Measurements from ENCODE around the gene TTLL4. TPM values are rescaled to one million over a fixed set of nuclear protein-coding genes. Genes with fewer than 3 reads are reported as not detected.

TTLL4 gene
- total RNA-seq, 1 donor from 2014 or later = 116 TPM

- Mint-ChIP-seq H3K27ac (ENCODE audit: unreplicated experiment) (no peak overlapping the region), H3K36me3 (ENCODE audit: low read depth) (peaks cover 3% of the 10 kb centered on the region), H3K27me3 (ENCODE audit: low read depth) (peaks cover 28% of the 10 kb centered on the region), H3K4me3 (peak overlapping the region; percentile 62), H3K4me1 (peaks cover 22% of the 10 kb centered on the region), H3K9me3 (no peaks in the 10 kb centered on the region)
- TF ChIP-seq CTCF (conservative IDR thresholded peaks at IDR 0.05) = no peak
- DNase-seq (ENCODE audit: low read depth, low spot score) = no peak
These were observed 71.9 kb downstream of the TTLL4 start for GRCh38 chr2:218782528-218782844.

- no peaks in the 10 kb centered on the region for H3K9me3 Mint-ChIP-seq
- H3K36me3 Mint-ChIP-seq (ENCODE audit: low read depth) = peaks cover 2% of the 10 kb centered on the region
- peaks cover 22% of the 10 kb centered on the region for H3K4me1 Mint-ChIP-seq
- no peak overlapping the region for H3K27ac Mint-ChIP-seq (ENCODE audit: unreplicated experiment)
- peaks cover 28% of the 10 kb centered on the region for H3K27me3 Mint-ChIP-seq (ENCODE audit: low read depth)
- no peak for DNase-seq (ENCODE audit: low read depth, low spot score)
- peak overlapping the region; percentile 31 for H3K4me3 Mint-ChIP-seq
- no peak for TF ChIP-seq CTCF (conservative IDR thresholded peaks at IDR 0.05)
These were observed 73.1 kb downstream of the TTLL4 start for GRCh38 chr2:218783688-218784087.

GRCh38 chr2:218785103-218785502 is 74.5 kb downstream of the TTLL4 start:
- no peak for DNase-seq (ENCODE audit: low read depth, low spot score)
- peaks cover 17% of the 10 kb centered on the region for H3K4me1 Mint-ChIP-seq
- H3K4me3 Mint-ChIP-seq = no peak overlapping the region
- TF ChIP-seq CTCF (conservative IDR thresholded peaks at IDR 0.05) = no peak
- H3K36me3 Mint-ChIP-seq (ENCODE audit: low read depth) = peaks cover 2% of the 10 kb centered on the region
- H3K27me3 Mint-ChIP-seq (ENCODE audit: low read depth) = peaks cover 28% of the 10 kb centered on the region
- H3K9me3 Mint-ChIP-seq = no peaks in the 10 kb centered on the region
- H3K27ac Mint-ChIP-seq (ENCODE audit: unreplicated experiment) = no peak overlapping the region

GRCh38 chr2:218786133-218786532 is 75.5 kb downstream of the TTLL4 start:
- Mint-ChIP-seq H3K27me3 (ENCODE audit: low read depth) (peaks cover 23% of the 10 kb centered on the region), H3K4me3 (no peak overlapping the region), H3K27ac (ENCODE audit: unreplicated experiment) (no peak overlapping the region), H3K36me3 (ENCODE audit: low read depth) (peaks cover 2% of the 10 kb centered on the region), H3K4me1 (peaks cover 11% of the 10 kb centered on the region), H3K9me3 (no peaks in the 10 kb centered on the region)
- DNase-seq (ENCODE audit: low read depth, low spot score) = no peak
- no peak for TF ChIP-seq CTCF (conservative IDR thresholded peaks at IDR 0.05)

GRCh38 chr2:218788529-218789255 is 78.1 kb downstream of the TTLL4 start:
- Mint-ChIP-seq H3K4me3 (no peak overlapping the region), H3K36me3 (ENCODE audit: low read depth) (peaks cover 1% of the 10 kb centered on the region), H3K27me3 (ENCODE audit: low read depth) (peaks cover 4% of the 10 kb centered on the region), H3K9me3 (no peaks in the 10 kb centered on the region), H3K4me1 (no peaks in the 10 kb centered on the region), H3K27ac (ENCODE audit: unreplicated experiment) (no peak overlapping the region)
- no peak for DNase-seq (ENCODE audit: low read depth, low spot score)
- no peak for TF ChIP-seq CTCF (conservative IDR thresholded peaks at IDR 0.05)
